ENCODE results near the gene UGT2A3.

Gene UGT2A3

GRCh38 chr4:68907245-68907644 lies 44.4 kb downstream of the UGT2A3 start:
- H3K27ac Mint-ChIP-seq (ENCODE audit: low read depth) = no peak overlapping the region
- peaks cover 15% of the 10 kb centered on the region for H3K9me3 Mint-ChIP-seq
- no peak overlapping the region for H3K4me3 Mint-ChIP-seq
- H3K27me3 Mint-ChIP-seq = no peaks in the 10 kb centered on the region
- H3K4me1 Mint-ChIP-seq = no peaks in the 10 kb centered on the region
- DNase-seq (ENCODE audit: low spot score in 2 of 2) = no peak
- H3K36me3 Mint-ChIP-seq (ENCODE audit: insufficient read depth) = no peaks in the 10 kb centered on the region
- no peak for ATAC-seq (replicated peaks; ENCODE audit: extremely low read depth, poor library complexity, severe bottlenecking)

- Mint-ChIP-seq H3K4me1 (no peaks in the 10 kb centered on the region), H3K27ac (ENCODE audit: low read depth) (no peak overlapping the region), H3K27me3 (no peaks in the 10 kb centered on the region), H3K9me3 (peaks cover 15% of the 10 kb centered on the region), H3K4me3 (no peak overlapping the region), H3K36me3 (ENCODE audit: insufficient read depth) (no peaks in the 10 kb centered on the region)
- DNase-seq (ENCODE audit: low spot score in 2 of 2) (no peak), ATAC-seq (replicated peaks; ENCODE audit: extremely low read depth, poor library complexity, severe bottlenecking) (no peak)
Measured at GRCh38 chr4:68906780-68907137, 44.8 kb downstream of the UGT2A3 start.

- Mint-ChIP-seq H3K9me3 (peaks cover 15% of the 10 kb centered on the region), H3K27ac (ENCODE audit: low read depth) (no peak overlapping the region), H3K4me3 (no peak overlapping the region), H3K4me1 (no peaks in the 10 kb centered on the region), H3K27me3 (no peaks in the 10 kb centered on the region), H3K36me3 (ENCODE audit: insufficient read depth) (no peaks in the 10 kb centered on the region)
- no peak for ATAC-seq (replicated peaks; ENCODE audit: extremely low read depth, poor library complexity, severe bottlenecking)
- no peak for DNase-seq (ENCODE audit: low spot score in 2 of 2)
Measured at GRCh38 chr4:68905939-68906779, 45.4 kb downstream of the UGT2A3 start.

- Mint-ChIP-seq H3K9me3 (peaks cover 15% of the 10 kb centered on the region), H3K4me1 (no peaks in the 10 kb centered on the region), H3K27ac (ENCODE audit: low read depth) (no peak overlapping the region), H3K36me3 (ENCODE audit: insufficient read depth) (no peaks in the 10 kb centered on the region), H3K27me3 (no peaks in the 10 kb centered on the region), H3K4me3 (no peak overlapping the region)
- no peak for ATAC-seq (replicated peaks; ENCODE audit: extremely low read depth, poor library complexity, severe bottlenecking)
- no peak for DNase-seq (ENCODE audit: low spot score in 2 of 2)
Measured at GRCh38 chr4:68905598-68905938, 46.0 kb downstream of the UGT2A3 start.

GRCh38 chr4:68904786-68905185 lies 46.8 kb downstream of the UGT2A3 start:
- Mint-ChIP-seq H3K4me1 (no peaks in the 10 kb centered on the region), H3K27ac (ENCODE audit: low read depth) (no peak overlapping the region), H3K4me3 (no peak overlapping the region), H3K27me3 (no peaks in the 10 kb centered on the region), H3K9me3 (peaks cover 15% of the 10 kb centered on the region), H3K36me3 (ENCODE audit: insufficient read depth) (no peaks in the 10 kb centered on the region)
- ATAC-seq (replicated peaks; ENCODE audit: extremely low read depth, poor library complexity, severe bottlenecking) (no peak), DNase-seq (ENCODE audit: low spot score in 2 of 2) (no peak)

- ATAC-seq (replicated peaks; ENCODE audit: extremely low read depth, poor library complexity, severe bottlenecking) (no peak), DNase-seq (ENCODE audit: low spot score in 2 of 2) (no peak)
- Mint-ChIP-seq H3K27ac (ENCODE audit: low read depth) (no peak overlapping the region), H3K27me3 (no peaks in the 10 kb centered on the region), H3K4me3 (no peak overlapping the region), H3K4me1 (no peaks in the 10 kb centered on the region), H3K9me3 (no peaks in the 10 kb centered on the region), H3K36me3 (ENCODE audit: insufficient read depth) (no peaks in the 10 kb centered on the region)
Measured at GRCh38 chr4:68896749-68897148, 54.9 kb downstream of the UGT2A3 start.

GRCh38 chr4:68895561-68896198 lies 55.9 kb downstream of the UGT2A3 start:
- H3K36me3 Mint-ChIP-seq (ENCODE audit: insufficient read depth) = no peaks in the 10 kb centered on the region
- H3K27ac Mint-ChIP-seq (ENCODE audit: low read depth) = no peak overlapping the region
- H3K4me3 Mint-ChIP-seq = no peak overlapping the region
- no peaks in the 10 kb centered on the region for H3K27me3 Mint-ChIP-seq
- H3K4me1 Mint-ChIP-seq = no peaks in the 10 kb centered on the region
- no peaks in the 10 kb centered on the region for H3K9me3 Mint-ChIP-seq
- ATAC-seq (replicated peaks; ENCODE audit: extremely low read depth, poor library complexity, severe bottlenecking) (no peak), DNase-seq (ENCODE audit: low spot score in 2 of 2) (no peak)

GRCh38 chr4:68892861-68893260 lies 58.7 kb downstream of the UGT2A3 start:
- Mint-ChIP-seq H3K27ac (ENCODE audit: low read depth) (no peak overlapping the region), H3K4me3 (no peak overlapping the region), H3K9me3 (no peaks in the 10 kb centered on the region), H3K4me1 (no peaks in the 10 kb centered on the region), H3K36me3 (ENCODE audit: insufficient read depth) (no peaks in the 10 kb centered on the region), H3K27me3 (no peaks in the 10 kb centered on the region)
- ATAC-seq (replicated peaks; ENCODE audit: extremely low read depth, poor library complexity, severe bottlenecking) = no peak
- DNase-seq (ENCODE audit: low spot score in 2 of 2) = no peak

GRCh38 chr4:68891678-68892077 lies 59.9 kb downstream of the UGT2A3 start:
- Mint-ChIP-seq H3K36me3 (ENCODE audit: insufficient read depth) (no peaks in the 10 kb centered on the region), H3K4me3 (no peak overlapping the region), H3K27me3 (no peaks in the 10 kb centered on the region), H3K9me3 (no peaks in the 10 kb centered on the region), H3K27ac (ENCODE audit: low read depth) (no peak overlapping the region), H3K4me1 (no peaks in the 10 kb centered on the region)
- ATAC-seq (replicated peaks; ENCODE audit: extremely low read depth, poor library complexity, severe bottlenecking) (no peak), DNase-seq (ENCODE audit: low spot score in 2 of 2) (no peak)

- ATAC-seq (replicated peaks; ENCODE audit: extremely low read depth, poor library complexity, severe bottlenecking) (no peak), DNase-seq (ENCODE audit: low spot score in 2 of 2) (no peak)
- H3K9me3 Mint-ChIP-seq = no peaks in the 10 kb centered on the region
- no peak overlapping the region for H3K27ac Mint-ChIP-seq (ENCODE audit: low read depth)
- no peaks in the 10 kb centered on the region for H3K4me1 Mint-ChIP-seq
- H3K4me3 Mint-ChIP-seq = no peak overlapping the region
- H3K27me3 Mint-ChIP-seq = no peaks in the 10 kb centered on the region
- no peaks in the 10 kb centered on the region for H3K36me3 Mint-ChIP-seq (ENCODE audit: insufficient read depth)
Measured at GRCh38 chr4:68885545-68885944, 66.1 kb downstream of the UGT2A3 start.

GRCh38 chr4:68883870-68884269 lies 67.7 kb downstream of the UGT2A3 start:
- H3K4me1 Mint-ChIP-seq = no peaks in the 10 kb centered on the region
- no peaks in the 10 kb centered on the region for H3K36me3 Mint-ChIP-seq (ENCODE audit: insufficient read depth)
- H3K9me3 Mint-ChIP-seq = no peaks in the 10 kb centered on the region
- ATAC-seq (replicated peaks; ENCODE audit: extremely low read depth, poor library complexity, severe bottlenecking) = no peak
- no peak overlapping the region for H3K4me3 Mint-ChIP-seq
- no peak overlapping the region for H3K27ac Mint-ChIP-seq (ENCODE audit: low read depth)
- no peaks in the 10 kb centered on the region for H3K27me3 Mint-ChIP-seq
- no peak for DNase-seq (ENCODE audit: low spot score in 2 of 2)
